ENCODE results near the gene CMTM4.

The CMTM4 gene

DNA sequence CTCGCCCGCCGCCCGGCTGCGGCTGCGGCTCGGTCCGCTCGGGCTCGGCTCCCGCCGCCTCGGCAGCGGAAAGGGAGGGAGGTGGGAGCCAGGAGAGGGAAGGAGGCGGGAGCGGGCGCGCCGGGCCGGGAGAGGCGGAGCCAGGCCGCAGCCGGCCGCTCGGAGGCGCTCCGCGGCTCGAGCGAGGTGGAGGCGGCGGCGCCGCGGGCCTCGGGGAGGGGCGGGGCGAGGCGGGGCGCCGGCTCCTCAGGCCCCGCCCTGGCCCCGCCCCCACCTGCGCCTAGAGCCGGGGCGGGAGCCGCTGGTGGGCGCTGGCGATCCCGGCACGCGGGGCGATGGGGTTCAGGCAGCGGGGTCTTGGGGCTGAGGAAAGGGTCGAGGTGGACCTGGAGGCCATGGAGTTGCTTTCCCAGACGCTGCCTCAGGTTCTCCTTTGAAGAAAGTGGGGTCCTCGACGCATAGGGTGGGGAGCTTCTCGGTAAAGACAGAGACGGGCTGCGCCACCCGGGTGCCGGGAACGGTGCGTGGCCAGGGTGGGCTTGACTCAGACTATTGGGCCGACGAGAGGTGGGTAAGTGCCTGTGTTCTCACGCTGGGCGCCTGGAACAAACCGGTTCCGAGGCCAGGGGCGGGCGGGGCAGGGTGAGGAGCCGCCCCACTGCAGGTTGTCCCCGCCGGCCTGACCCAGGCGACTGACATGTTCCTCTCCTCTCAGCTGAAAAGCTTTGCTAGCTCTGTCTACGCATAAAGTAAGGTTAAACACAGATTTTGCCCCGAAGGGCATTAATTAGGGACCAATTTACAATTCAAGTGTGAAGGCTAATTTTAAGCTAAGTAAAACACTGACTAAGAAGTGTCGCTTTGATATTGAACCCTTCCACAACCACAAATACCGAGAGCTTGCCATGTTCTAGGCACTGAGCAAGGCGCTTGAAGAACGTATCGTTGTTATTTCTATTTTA, at the start of gene CMTM4:
Gene CMTM4 (minus strand): TSS at position 75 of the 962 bp plus-strand sequence. CDS start 218 bp downstream, outside the sequence.
- DNase-seq: peak; percentile 82

DNA sequence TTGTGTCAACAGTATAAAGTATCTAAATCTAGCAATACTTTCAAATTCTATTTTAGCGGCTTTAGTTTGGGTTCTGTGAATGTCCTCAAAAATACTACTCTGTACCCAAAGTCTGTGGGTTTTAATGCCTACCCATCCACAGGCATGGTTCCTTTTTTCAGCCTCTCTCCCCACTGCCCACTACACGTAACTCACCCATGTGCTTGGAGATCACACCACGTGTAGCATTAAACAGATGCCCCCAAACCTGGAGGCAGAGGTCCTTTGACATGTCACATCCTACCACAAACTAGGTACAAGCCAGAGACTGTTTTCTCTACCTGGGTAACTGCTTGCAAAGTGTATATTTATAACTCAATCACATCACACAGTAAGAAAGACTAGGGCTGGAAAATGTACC, 49.5 kb upstream of the CMTM4 start:
- DNase-seq: no peak

DNA sequence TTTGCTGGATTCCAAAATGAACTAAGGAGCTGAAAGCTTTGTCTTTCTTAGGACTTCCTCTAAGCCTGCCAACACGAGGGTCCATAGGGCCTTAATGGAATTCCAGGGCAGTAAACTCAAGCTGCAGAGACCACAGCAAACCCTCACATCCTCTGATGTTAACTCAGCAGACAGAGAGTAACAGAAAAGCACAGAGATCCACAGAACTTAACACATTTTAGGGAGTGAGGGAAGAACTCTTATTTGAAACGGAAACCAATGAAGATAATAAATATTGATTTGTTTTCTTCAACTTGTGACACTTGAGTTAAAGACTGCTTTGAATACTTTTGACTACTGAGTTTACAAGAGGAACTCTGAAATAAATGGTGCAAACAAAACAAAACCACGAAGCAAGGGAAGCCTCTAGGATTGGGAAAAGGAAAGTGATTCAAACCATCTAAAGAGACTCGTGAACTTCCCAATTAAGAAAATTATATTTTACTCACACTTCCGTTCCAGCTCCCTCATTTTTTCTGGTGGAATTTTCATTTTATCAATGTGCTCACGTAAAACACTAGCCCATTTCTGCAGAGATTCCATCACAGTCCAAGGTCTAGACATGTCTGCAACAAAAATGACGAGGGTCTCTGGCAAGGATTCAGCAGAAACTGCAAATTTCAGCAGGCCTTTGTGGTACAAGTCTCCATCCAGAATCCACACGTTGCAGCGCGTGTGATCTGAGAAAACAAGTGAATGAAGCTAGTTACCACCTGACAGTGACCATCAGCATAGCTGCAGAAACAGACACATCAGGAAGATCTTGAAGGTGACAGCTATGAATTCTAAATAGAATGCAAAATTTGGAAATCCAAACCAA, 45.6 kb upstream of the CMTM4 start:
- no peak for DNase-seq

DNA sequence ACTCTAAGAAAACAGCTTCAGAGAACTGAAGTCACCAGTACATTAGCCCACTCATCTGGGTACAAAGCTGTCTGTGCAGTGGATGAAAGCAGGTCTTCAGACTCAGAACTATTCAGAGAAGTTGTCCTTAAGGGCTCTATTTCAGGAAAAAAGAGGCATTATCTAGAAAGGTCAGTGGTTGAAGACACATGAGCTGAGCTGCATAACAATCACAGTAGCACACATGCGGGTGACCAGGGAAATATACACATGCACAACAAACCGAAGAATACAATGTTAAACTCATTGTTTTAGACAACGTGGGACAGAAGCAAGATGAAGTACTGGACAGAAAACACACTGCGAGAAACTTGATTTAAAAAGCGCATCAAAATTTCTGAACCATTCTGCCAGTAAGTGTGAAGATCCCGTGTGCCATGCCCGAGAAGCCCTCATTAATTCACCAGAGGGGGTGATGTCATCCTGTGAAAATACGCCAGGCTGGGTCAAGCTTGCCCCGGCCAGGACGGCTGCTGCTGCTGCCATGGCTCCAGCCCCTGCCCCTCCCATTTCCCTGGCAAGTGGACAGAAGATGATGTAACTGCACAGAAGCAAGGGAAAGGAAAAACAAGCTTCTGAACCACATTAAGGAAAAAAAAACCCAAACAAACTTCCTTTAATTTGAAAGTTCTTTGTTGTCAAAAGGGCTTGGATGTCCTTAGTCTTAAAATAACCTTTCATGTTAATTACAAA, 44.8 kb upstream of the CMTM4 start:
- no peak for DNase-seq

DNA sequence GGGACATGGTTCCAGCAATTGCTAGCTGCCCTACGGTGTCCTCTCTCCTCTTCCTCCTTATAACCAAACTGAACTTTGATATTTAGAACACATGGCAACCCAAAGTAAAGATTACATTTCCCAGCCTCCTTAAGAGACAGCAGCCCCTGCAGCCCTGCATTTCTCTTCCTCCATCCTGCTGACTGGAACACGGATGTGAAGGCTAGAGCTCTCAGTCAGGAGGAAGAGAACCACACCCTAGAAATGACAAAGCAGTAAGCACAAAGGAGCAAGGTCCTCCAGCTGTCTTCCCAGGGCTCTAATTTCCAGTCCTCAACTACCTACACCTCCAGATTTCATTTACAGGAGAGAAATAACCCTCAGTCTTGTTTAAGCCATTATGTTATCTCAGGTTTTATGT, 44.0 kb upstream of the CMTM4 start:
- DNase-seq: no peak

DNA sequence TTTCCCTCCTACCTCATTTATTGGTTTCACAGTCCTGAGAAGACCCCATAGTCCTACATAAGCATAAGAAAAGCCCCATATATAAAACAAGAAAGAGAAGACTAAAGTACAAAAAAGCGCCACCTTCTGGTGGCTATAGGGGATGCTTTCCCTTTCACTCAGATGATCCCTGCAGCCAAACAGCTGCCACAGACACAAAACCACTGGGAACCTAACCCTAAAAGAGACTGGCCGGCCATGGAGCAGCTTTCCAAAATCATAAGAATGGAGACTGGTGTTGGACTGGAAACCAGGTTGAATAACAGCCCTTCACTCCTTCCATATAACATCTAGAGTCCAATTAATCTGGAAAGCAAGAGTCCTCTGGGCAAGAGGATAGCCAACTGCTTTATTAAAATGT, 43.5 kb upstream of the CMTM4 start:
- DNase-seq: peak; percentile 46

DNA sequence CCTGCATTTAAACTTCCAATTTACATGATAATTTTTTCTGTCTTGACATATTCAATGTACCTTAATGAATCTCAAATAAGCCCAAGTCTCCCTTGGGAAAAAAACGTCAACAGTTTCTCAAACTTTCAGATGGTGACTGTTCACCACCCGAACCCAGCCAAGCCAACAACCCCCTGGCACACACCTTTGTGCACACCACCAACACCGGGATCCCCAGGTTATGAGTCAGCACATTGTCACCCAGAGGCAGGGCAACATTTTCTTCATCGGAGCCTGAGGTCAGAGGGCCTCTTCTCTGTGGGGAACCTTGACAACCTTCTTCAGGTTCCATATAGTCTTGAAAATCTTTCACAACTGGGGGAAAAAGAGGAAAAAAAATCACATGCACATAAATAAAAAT, 39.3 kb upstream of the CMTM4 start:
- DNase-seq: no peak

DNA sequence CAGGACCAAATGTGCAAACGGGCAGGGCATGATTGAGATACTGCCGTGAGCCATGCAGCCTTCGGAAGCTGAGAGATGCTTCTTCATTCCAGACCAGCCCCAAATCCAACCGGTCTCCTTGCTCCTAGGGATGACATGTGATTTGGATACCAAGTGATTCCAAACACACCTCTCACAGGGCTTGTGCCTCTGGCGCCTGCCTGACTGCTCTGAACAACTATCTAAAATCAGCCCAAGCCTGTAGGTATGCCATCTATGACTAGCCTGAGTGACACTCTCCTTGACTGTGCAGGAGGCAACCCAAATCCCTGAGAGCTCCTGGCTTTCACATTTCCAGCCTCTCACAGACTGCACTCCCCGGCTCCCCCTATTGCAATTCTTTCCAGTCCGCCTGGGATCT, 34.6 kb upstream of the CMTM4 start:
- DNase-seq: no peak

DNA sequence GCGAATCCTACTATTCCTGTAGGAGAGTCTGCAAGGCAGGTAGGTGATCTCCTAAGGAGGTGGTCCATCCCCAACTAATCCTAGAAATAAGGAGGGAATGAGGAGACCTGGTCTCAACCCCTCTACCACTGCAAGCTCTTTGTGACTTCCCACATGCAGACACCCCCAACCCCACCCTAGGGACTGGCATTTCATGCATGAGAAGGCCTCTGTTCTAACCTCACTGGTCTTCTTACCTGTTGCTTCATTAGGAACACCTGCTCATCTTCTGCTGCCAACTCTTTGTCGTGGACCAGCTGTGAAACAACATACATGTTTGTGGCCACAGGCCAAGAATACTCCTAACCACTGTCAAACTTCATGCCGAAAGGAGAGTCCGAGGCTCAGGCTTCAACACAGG, 32.3 kb upstream of the CMTM4 start:
- no peak for DNase-seq

DNA sequence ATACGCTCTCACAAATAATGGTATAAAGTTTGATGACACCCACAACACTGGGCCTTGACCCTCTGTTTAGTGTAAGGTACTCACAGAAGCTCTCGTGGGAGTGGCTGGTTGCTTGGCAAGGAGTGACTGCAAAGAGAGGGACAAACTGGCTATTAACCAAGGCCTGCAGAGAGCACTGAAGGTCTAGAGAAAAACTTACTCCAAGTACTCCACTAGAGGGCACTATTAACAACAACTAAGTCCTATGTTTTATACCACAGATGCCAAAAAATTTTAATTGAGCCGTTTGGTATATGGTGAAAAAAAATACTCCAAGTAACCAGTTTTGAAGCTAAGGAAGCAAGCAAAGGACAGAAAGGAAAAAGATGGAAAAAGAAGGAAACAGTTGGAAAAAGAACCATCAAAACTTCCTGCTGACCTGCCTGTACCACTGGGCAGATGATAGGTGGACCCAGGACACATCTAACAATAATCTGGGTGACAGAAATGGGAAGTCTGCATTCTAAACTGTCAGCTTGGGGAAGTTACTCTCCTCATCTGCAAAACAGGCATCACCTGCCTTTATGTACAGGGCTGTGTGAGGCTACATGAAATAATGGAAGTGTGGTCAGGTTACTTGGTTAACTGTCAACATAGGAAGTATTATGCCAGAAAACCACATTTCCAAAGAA, 31.7 kb upstream of the CMTM4 start:
- peak; percentile 59 for DNase-seq

DNA sequence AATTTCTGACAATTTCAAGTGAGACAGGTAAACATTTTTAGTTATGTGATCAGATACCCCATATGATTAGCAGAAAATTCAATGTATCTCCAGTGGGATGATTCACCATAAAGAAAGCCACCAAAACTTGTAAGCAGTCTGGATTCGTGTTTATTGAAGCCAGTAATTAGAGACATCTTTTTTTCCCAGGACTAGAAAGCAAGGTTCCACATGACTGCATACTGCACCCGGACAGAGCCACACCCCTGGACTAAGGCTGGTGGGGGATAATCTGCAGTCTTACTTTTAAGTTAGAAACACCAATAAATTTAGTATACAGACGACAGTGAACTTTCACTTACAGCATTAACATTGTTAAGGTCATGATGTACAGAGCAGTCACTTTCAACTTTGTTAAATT, 24.2 kb upstream of the CMTM4 start:
- DNase-seq: no peak

DNA sequence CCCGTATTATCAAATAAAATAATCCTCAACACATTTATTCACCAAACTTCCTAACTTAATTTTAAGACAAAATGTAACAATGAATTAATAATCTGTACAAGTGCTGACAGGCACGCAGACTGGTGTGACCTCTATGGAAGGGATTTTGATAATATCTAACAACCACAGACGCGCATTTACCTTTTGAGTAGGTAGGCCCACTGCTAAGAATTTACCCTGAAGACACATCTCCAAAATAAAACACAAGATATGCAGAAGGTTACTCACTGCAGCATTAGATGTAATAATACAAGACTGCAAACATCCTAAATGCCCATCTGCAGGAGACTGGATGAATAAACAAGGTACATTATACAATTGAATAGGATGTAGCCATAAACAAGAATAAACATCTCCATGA, 22.7 kb upstream of the CMTM4 start:
- DNase-seq: no peak

DNA sequence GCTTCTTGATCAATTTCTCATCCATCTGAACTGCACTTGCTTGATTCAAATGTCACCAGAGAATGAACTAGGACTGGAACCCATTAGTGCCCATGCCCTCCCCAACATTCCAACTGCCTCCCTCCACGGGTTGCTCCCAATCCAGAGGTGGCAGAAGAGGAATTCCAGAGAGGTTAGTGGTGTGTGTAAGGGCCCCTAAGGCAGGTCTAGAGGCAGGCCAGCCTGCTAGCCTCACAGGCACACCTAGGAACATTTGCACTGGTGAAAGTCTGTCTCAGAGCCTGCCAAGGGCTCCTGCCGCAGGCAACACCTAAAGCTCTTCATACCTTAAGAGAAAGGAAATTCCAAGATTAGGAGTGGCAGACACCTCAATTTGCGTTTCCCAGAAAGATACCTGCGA, 21.2 kb upstream of the CMTM4 start:
- no peak for DNase-seq

DNA sequence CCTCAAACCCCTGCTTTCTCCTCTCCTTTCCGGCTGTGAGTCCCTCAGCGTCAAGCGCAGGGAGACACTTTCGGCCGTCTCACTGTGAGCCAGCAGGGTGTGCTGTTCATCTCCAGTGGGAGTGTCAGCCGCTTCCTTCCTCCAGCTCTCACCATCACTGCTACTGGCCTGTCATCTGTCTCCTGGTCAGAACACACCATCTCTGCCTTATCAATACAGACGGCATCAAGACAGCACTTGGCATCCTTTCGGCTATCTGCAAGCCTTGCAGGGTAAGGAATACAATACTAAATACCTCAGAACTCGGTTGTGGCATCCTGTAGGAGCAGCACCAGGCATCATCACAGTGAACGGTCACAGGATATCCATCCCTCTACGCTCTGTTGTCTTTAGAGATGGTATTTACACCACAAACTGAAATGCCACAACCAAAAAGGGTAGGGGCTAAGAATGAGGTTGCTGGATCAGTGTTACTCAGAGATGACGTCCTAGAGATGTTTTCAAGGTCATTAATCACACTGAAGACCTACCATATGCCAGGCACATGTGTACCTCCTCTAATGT, 20.7 kb upstream of the CMTM4 start:
- no peak for DNase-seq

DNA sequence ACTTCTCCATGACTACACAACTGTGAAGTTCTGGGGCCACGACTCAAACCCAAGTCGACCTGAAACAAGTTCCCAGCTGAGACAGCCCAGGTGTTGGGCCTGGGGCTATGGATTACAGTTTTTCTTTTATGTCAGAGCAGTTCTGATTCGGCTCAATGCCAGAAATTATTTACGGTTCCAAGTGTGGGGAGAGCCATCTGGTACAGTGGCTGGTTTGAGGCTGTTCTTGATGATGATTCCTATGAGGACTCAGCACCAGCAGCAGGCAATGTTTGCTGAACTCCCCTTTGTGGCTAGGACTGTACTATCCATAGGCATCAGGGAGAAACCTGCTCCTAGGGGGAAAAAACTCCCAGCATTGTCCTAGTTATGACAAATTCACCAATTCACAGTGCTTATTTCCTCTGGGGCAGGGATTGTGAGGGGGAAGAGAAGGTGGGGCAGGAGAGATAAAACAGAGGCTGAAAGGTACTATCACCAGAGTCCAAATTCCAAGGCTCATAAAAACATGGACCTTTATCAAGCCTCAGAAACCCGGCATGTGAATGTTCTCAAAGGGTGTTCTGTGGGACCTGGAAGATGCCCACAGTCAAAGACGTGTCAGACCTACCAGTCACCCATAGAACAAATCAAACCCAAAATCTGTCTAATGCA, 18.2 kb upstream of the CMTM4 start:
- DNase-seq: no peak

DNA sequence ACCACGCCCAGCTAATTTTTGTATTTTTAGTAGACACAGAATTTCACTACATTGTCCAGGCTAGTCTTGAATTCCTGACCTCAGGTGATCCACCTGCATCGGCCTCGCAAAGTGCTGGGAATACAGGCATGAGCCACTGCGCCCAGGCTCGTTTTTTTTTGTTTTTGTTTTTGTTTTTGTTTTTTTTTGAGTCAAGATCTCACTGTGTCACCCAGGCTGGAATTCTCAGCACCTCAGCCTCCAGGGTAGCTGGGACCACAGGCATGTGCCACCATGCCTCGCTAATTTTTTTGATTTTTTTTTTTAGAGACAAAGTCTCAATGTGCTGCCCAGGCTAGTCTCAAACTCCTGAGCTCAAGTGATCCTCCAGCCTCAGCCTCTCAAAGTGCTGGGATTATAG, 17.5 kb upstream of the CMTM4 start:
- DNase-seq: no peak

DNA sequence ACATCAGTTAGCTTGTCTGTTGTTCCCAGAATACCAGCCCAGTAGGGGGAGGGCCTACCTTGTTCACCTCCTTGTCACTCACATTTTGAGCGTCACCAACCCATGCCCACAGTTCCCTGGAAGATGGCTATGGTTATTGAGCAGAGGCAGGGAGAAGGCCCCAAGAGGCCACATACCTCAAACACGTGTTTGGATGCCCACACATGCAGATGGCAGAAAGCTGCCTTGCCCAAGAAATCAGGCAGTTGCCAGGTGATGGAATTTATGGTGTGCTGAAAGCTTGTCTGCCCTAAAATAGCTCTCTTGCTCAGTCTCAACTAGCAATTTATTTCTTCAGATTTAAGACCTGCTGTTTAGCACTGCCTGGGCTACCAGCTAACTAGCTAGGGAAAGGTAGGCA, 16.5 kb upstream of the CMTM4 start:
- no peak for DNase-seq

DNA sequence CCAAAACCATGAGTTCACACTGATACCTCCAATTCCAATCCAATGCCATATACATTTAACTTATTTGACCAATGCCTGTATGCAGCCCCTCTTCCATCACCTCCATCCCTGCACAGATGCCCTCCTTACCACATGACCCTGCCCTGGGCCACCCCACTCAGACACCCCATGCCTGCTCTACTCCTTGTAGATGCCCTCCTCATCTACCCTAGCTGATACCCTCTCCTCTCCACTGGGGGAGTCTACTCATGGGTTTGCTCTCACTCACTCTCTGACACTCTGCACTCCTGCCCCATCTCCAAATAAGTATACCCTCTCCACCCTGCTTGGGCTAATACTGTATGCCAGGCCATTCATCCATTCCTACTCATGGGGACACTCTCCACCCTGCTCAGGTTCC, 16.0 kb upstream of the CMTM4 start:
- no peak for DNase-seq

DNA sequence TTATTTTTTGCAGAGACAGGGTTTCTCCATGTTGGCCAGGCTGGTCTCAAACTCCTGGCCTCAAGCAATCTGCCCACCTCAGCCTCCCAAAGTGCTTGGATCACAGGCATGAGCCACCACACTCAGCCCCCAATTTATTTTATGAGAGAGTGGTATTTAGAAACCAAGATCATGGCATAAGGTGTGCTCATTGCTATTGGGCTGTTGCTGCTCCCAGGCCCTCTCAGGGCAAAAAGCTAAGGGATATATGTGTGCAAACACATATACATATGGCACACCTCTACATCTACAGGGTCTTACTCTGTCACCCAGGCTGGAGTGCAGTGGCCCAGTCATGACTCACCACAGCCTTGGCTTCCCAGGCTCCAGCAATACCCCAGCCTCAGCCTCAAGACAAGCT, 15.0 kb upstream of the CMTM4 start:
- DNase-seq: no peak

DNA sequence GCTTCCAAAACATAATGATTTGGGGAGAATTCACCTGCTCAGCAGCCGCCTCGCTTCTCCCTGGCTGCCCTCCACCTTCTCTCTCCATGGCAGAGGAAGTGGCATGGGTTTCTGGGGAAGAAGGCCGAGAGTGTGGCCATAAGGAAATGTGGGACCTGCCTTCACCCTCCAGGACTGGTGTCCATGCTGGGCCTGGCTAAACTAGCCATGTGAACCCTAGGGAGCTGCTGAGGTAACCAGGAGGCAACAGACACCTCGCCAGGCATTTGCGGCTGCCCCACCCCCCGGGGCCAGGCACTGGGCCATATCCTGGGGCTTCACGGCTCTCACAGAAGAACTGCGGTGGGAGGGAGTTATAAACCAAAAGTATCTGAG, 9.9 kb upstream of the CMTM4 start:
- DNase-seq: no peak

DNA sequence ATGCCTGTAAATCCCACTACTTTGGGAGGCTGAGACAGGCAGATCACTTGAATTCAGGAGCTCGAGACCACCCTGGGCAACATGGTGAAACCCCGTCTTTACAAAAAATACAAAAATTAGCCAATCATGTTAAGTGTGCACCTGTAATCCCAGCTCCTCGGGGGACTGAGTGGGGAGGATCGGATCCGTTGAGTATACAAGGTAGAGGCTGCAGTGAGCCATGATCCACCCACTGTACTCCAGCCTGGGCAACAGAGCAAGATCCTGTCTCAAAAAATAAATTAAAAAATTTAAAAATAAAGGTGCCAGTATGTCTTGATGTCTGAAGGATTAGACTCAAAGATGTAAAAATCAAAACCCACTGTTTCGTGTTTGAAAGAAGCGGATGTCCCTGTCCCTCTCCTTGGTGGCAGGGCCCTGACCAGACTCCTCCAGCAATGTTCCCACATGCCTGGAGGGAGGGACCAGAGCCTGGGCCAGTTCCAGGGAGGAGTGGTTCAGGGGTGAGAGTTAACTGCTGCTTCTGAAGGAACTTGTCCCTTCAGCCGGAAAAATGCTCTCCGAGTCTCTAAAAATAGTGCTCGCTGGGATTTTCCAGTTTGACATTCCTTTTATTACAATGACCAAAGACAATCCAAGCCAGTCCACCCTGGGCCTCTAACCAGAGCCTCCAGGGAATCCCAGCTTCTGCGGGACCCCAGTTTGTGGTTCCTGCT, 9.4 kb upstream of the CMTM4 start:
- no peak for DNase-seq

All from CD4-positive, alpha-beta T cell treated with Interleukin-21 for 1 hour (primary cell).